ENCODE results near the gene YTHDF1. TPM values are rescaled to one million over a fixed set of nuclear protein-coding genes. Genes with fewer than 3 reads are reported as not detected.

The YTHDF1 gene
- total RNA-seq, 1 experiment from 2014 or later = 42.6 TPM

DNA sequence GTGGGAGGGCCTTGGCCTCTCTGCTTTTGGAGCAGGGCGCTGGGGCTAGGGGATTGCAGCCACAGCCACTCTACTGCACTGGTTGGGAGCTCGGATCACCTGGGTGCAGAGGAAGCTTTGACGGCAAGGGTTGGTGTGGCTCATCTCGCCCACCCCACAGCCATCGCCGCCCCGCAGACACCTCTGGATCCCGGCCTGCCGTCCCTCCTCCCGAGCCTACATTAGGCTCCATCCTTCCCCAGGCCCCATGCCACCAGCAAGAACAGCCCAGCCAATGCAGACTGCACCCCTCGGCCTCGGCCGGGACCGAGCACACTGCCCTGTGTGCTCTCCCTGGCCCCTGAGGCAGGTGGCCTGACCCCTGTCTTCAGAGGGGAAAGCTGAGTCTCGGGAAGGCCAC, 44.6 kb upstream of the YTHDF1 start:
- Histone ChIP-seq H3K27ac (no peak overlapping the region), H3K36me3 (ENCODE audit: low read depth) (no peaks in the 10 kb centered on the region), H3K79me2 (ENCODE audit: low read depth) (no peaks in the 10 kb centered on the region), H4K20me1 (ENCODE audit: insufficient read depth) (no peaks in the 10 kb centered on the region), H3K27me3 (ENCODE audit: insufficient read depth, low read depth) (peaks cover 98% of the 10 kb centered on the region), H3K4me1 (replicated peaks; ENCODE audit: insufficient read depth) (no peaks in the 10 kb centered on the region), H3F3A (ENCODE audit: insufficient read depth, low read depth) (no peaks in the 10 kb centered on the region), H3K9me3 (ENCODE audit: insufficient read depth, low read depth) (no peaks in the 10 kb centered on the region), H3K4me3 (no peak overlapping the region), H3K4me2 (no peak overlapping the region), H2AFZ (no peak overlapping the region), H3K9me2 (ENCODE audit: insufficient read depth) (no peaks in the 10 kb centered on the region)
- no peak for DNase-seq
- ChIA-PET POLR2A (ENCODE audit: unreplicated experiment) (no interaction called here), CTCF (no interaction called here)
- intact Hi-C loops (cut with micrococcal nuclease; ENCODE audit: unreplicated experiment) = no loop called here
- no TSS peak for BruUV-seq (replicated peaks)
- no peak for TF ChIP-seq EZH2 (IDR thresholded peaks at IDR 0.05; ENCODE audit: low read depth)
- TF ChIP-seq, protein P1, sequence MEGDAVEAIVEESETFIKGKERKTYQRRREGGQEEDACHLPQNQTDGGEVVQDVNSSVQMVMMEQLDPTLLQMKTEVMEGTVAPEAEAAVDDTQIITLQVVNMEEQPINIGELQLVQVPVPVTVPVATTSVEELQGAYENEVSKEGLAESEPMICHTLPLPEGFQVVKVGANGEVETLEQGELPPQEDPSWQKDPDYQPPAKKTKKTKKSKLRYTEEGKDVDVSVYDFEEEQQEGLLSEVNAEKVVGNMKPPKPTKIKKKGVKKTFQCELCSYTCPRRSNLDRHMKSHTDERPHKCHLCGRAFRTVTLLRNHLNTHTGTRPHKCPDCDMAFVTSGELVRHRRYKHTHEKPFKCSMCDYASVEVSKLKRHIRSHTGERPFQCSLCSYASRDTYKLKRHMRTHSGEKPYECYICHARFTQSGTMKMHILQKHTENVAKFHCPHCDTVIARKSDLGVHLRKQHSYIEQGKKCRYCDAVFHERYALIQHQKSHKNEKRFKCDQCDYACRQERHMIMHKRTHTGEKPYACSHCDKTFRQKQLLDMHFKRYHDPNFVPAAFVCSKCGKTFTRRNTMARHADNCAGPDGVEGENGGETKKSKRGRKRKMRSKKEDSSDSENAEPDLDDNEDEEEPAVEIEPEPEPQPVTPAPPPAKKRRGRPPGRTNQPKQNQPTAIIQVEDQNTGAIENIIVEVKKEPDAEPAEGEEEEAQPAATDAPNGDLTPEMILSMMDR (conservative IDR thresholded peaks at IDR 0.05) = no peak

- no TSS peak for BruUV-seq (replicated peaks)
- DNase-seq = no peak
- TF ChIP-seq, protein P1 (conservative IDR thresholded peaks at IDR 0.05) = no peak
- no peak for TF ChIP-seq EZH2 (IDR thresholded peaks at IDR 0.05; ENCODE audit: low read depth)
- intact Hi-C loops (cut with micrococcal nuclease; ENCODE audit: unreplicated experiment) = no loop called here
- Histone ChIP-seq H3K36me3 (ENCODE audit: low read depth) (no peaks in the 10 kb centered on the region), H3K4me2 (no peak overlapping the region), H3K4me3 (no peak overlapping the region), H3K79me2 (ENCODE audit: low read depth) (no peaks in the 10 kb centered on the region), H4K20me1 (ENCODE audit: insufficient read depth) (no peaks in the 10 kb centered on the region), H3K4me1 (replicated peaks; ENCODE audit: insufficient read depth) (no peaks in the 10 kb centered on the region), H3K9me2 (ENCODE audit: insufficient read depth) (no peaks in the 10 kb centered on the region), H3K27ac (no peak overlapping the region), H2AFZ (no peak overlapping the region), H3K9me3 (ENCODE audit: insufficient read depth, low read depth) (no peaks in the 10 kb centered on the region), H3K27me3 (ENCODE audit: insufficient read depth, low read depth) (peaks cover 98% of the 10 kb centered on the region), H3F3A (ENCODE audit: insufficient read depth, low read depth) (no peaks in the 10 kb centered on the region)
- CTCF ChIA-PET = no interaction called here
- POLR2A ChIA-PET (ENCODE audit: unreplicated experiment) = no interaction called here
These were observed 44.0 kb upstream of the YTHDF1 start for GRCh38 chr20:63259734-63260460.

- no TSS peak for BruUV-seq (replicated peaks)
- no peaks in the 10 kb centered on the region for H4K20me1 ChIP-seq (ENCODE audit: insufficient read depth)
- no peak overlapping the region for H3K27ac ChIP-seq
- H3K9me2 ChIP-seq (ENCODE audit: insufficient read depth) = no peaks in the 10 kb centered on the region
- no peaks in the 10 kb centered on the region for H3K36me3 ChIP-seq (ENCODE audit: low read depth)
- H3K9me3 ChIP-seq (ENCODE audit: insufficient read depth, low read depth) = no peaks in the 10 kb centered on the region
- H3K4me3 ChIP-seq = no peak overlapping the region
- H3K27me3 ChIP-seq (ENCODE audit: insufficient read depth, low read depth) = peaks cover 91% of the 10 kb centered on the region
- no peak overlapping the region for H3K4me2 ChIP-seq
- ChIA-PET CTCF (no interaction called here), POLR2A (ENCODE audit: unreplicated experiment) (no interaction called here)
- intact Hi-C loops (cut with micrococcal nuclease; ENCODE audit: unreplicated experiment) = no loop called here
- TF ChIP-seq, protein P1 (conservative IDR thresholded peaks at IDR 0.05) = no peak
- TF ChIP-seq EZH2 (IDR thresholded peaks at IDR 0.05; ENCODE audit: low read depth) = no peak
- H2AFZ ChIP-seq = no peak overlapping the region
- H3K4me1 ChIP-seq (replicated peaks; ENCODE audit: insufficient read depth) = no peaks in the 10 kb centered on the region
- DNase-seq = no peak
- no peaks in the 10 kb centered on the region for H3F3A ChIP-seq (ENCODE audit: insufficient read depth, low read depth)
- H3K79me2 ChIP-seq (ENCODE audit: low read depth) = no peaks in the 10 kb centered on the region
These were observed 42.9 kb upstream of the YTHDF1 start for GRCh38 chr20:63258781-63259180.
